ENCODE data around the gene ERAL1.

DNA sequence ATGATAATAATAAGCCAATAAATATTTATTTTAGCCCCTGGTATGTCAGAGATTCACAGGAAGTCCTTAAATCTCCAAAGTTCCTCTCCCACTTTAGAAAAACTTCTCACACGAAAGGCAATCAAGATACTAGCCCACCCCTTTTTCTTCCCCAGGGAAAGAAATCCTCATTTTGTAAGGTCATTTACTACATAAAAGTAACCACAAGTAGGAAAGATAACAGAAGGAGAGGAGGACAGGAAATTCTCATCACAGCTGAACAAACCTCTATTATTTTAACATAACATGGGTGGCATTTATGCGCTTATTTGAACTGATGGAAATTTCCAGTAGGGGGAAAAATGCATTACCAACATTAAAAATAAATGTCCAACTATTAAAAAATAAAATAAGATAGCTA, 15.6 kb upstream of the ERAL1 start:
- TF ChIP-seq GATA3 (IDR thresholded peaks at IDR 0.05; ENCODE audit: low read depth, low read length) (no peak), GATA2 (IDR thresholded peaks at IDR 0.05; ENCODE audit: low read depth, low read length) (no peak)

Measured in SH-SY5Y (cell line).